HG03025 (cell line): ENCODE measurements around the gene CPA2.
"Not testable (repeated sequence)": the region's sequence is repeated elsewhere in the genome, so short reads cannot be mapped to it uniquely, and the experiment has no call there.

Source experiments
- ATAC-seq: cut with Tn5 transposase; IDR thresholded peaks from one replicate; pipeline ENCODE4 v1.9.1; 2021; ENCODE audit warnings: mild to moderate bottlenecking, moderate library complexity; ENCODE audit not compliant: unreplicated experiment, low FRiP score

The CPA2 gene

GRCh38 chr7:130266258-130266960 is at the start of gene CPA2:
TSS of gene CPA2 (plus strand) at chr7:130266863. CDS start at chr7:130266882, 19 bp downstream.
- ATAC-seq, result no peak

- ATAC-seq, result no peak
Measured at GRCh38 chr7:130218806-130219620, 47.6 kb upstream of the CPA2 start.

- no peak for ATAC-seq
Measured at GRCh38 chr7:130219871-130220270, 46.8 kb upstream of the CPA2 start.

- no peak for ATAC-seq
Measured at GRCh38 chr7:130221746-130222145, 44.9 kb upstream of the CPA2 start.

GRCh38 chr7:130223646-130224045 is 43.0 kb upstream of the CPA2 start:
- ATAC-seq, result no peak

- no peak for ATAC-seq
Measured at GRCh38 chr7:130224210-130224609, 42.5 kb upstream of the CPA2 start.

- not testable (repeated sequence) for ATAC-seq
Measured at GRCh38 chr7:130224923-130225322, 41.7 kb upstream of the CPA2 start.

- no peak for ATAC-seq
Measured at GRCh38 chr7:130226333-130226732, 40.3 kb upstream of the CPA2 start.

- no peak for ATAC-seq
Measured at GRCh38 chr7:130227883-130228575, 38.6 kb upstream of the CPA2 start.

GRCh38 chr7:130228840-130229502 is 37.7 kb upstream of the CPA2 start:
- no peak for ATAC-seq

- ATAC-seq, result not testable (repeated sequence)
Measured at GRCh38 chr7:130229981-130230380, 36.7 kb upstream of the CPA2 start.

GRCh38 chr7:130231792-130232191 is 34.9 kb upstream of the CPA2 start:
- no peak for ATAC-seq

- no peak for ATAC-seq
Measured at GRCh38 chr7:130232209-130232608, 34.5 kb upstream of the CPA2 start.

GRCh38 chr7:130234078-130234477 is 32.6 kb upstream of the CPA2 start:
- no peak for ATAC-seq

GRCh38 chr7:130236361-130236760 is 30.3 kb upstream of the CPA2 start:
- not testable (repeated sequence) for ATAC-seq

GRCh38 chr7:130240240-130240639 is 26.4 kb upstream of the CPA2 start:
- no peak for ATAC-seq

- no peak for ATAC-seq
Measured at GRCh38 chr7:130242198-130243014, 24.3 kb upstream of the CPA2 start.

- not testable (repeated sequence) for ATAC-seq
Measured at GRCh38 chr7:130243486-130243885, 23.2 kb upstream of the CPA2 start.

GRCh38 chr7:130246491-130246890 is 20.2 kb upstream of the CPA2 start:
- not testable (repeated sequence) for ATAC-seq

- ATAC-seq, result not testable (repeated sequence)
Measured at GRCh38 chr7:130248842-130249241, 17.8 kb upstream of the CPA2 start.
